ENCODE measurements around the gene TRIM33. TPM values are rescaled to one million over a fixed set of nuclear protein-coding genes. Genes with fewer than 3 reads are reported as not detected.

Gene TRIM33
- total and polyA plus RNA-seq, 2 donors (not counting 1 experiment from before 2014, with no cell fraction given), result 13.7 to 61.0 TPM

DNA sequence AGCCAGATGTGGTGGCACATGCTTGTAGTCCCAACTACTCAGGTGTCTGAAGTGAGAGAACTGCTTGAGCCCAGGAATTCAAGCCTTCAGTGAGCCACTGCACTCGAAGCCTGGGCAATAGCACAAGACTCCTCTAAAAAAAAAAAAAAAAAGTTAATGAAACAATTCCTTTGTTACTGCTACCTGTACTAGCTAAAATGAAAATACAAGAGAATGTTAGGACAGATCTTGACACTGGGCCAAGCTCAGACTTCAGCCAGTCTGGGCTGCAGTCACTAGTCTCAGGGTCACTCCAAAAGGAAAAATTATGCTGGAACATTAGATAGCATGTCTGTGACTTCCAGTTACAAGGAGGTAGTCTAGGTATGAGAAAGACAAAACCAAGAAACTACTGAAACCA lies 56.5 kb downstream of the TRIM33 start:
- H3K9me3 ChIP-seq (ENCODE audit: control extremely low read depth in 1 of 3, control insufficient read depth in 2 of 3, insufficient read depth in 1 of 3, low read length in 2 of 3), result no peaks in the 10 kb centered on the region
- no CpG with 5 or more reads among the region's 1 CpG for WGBS (ENCODE audit: insufficient coverage)
- no peaks in the 10 kb centered on the region for H4K20me1 ChIP-seq (ENCODE audit: control insufficient read depth, insufficient read depth, low read length, poor library complexity, severe bottlenecking)
- peaks cover 8% of the 10 kb centered on the region for H3K4me1 Mint-ChIP-seq
- H3K27me3 ChIP-seq (replicated peaks in 1 of 4; ENCODE audit: control extremely low read depth in 1 of 4, control insufficient read depth in 3 of 4, insufficient read depth in 4 of 4, low read length in 3 of 4), result no peaks in the 10 kb centered on the region
- H2AFZ ChIP-seq (ENCODE audit: insufficient read depth, low read depth, low read length, poor library complexity, severe bottlenecking), result no peak overlapping the region
- H3K4me3 Mint-ChIP-seq, result no peak overlapping the region
- ATAC-seq (ENCODE audit: low read depth), result no peak
- CTCF ChIA-PET, result no interaction called here
- peaks cover 14 to 36% of the 10 kb centered on the region in 2 experiments for H3K36me3 ChIP-seq (replicated peaks in 1 of 2; ENCODE audit: control extremely low read depth in 1 of 2, control insufficient read depth in 1 of 2, extremely low read depth in 1 of 2, insufficient read depth in 2 of 2, low read length in 1 of 2)
- no peaks in the 10 kb centered on the region for H3K79me2 ChIP-seq (ENCODE audit: control insufficient read depth, insufficient read depth, low read length)
- H3K27ac ChIP-seq (ENCODE audit: low read length in 2 of 2), result no peak overlapping the region
- H3K4me3 ChIP-seq (ENCODE audit: control extremely low read depth in 1 of 5, extremely low read depth in 1 of 5, insufficient read depth in 1 of 5, low read depth in 2 of 5, low read length in 4 of 5), result no peak overlapping the region
- intact Hi-C loops (cut with micrococcal nuclease), result no loop called here
- H3K27ac Mint-ChIP-seq, result no peak overlapping the region
- no peaks in the 10 kb centered on the region for H3K4me1 ChIP-seq (ENCODE audit: control insufficient read depth in 2 of 2, insufficient read depth in 2 of 2, low read length in 2 of 2)
- no peak overlapping the region for H3K4me2 ChIP-seq (replicated peaks; ENCODE audit: low read depth, low read length, poor library complexity, severe bottlenecking)
- H3K9ac ChIP-seq (ENCODE audit: low read length), result no peak overlapping the region
- TF ChIP-seq, protein P1, sequence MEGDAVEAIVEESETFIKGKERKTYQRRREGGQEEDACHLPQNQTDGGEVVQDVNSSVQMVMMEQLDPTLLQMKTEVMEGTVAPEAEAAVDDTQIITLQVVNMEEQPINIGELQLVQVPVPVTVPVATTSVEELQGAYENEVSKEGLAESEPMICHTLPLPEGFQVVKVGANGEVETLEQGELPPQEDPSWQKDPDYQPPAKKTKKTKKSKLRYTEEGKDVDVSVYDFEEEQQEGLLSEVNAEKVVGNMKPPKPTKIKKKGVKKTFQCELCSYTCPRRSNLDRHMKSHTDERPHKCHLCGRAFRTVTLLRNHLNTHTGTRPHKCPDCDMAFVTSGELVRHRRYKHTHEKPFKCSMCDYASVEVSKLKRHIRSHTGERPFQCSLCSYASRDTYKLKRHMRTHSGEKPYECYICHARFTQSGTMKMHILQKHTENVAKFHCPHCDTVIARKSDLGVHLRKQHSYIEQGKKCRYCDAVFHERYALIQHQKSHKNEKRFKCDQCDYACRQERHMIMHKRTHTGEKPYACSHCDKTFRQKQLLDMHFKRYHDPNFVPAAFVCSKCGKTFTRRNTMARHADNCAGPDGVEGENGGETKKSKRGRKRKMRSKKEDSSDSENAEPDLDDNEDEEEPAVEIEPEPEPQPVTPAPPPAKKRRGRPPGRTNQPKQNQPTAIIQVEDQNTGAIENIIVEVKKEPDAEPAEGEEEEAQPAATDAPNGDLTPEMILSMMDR (IDR thresholded peaks at IDR 0.05), result no peak
- TF ChIP-seq EZH2 (IDR thresholded peaks at IDR 0.05; ENCODE audit: borderline replicate concordance, insufficient read depth, low read depth, low read length, poor library complexity, severe bottlenecking), result no peak
- H3K27me3 Mint-ChIP-seq, result no peaks in the 10 kb centered on the region
- POLR2A ChIA-PET, result no interaction called here
- H3K9me3 Mint-ChIP-seq (ENCODE audit: insufficient read depth), result peaks cover 4% of the 10 kb centered on the region
- DNase-seq, result no peak

DNA sequence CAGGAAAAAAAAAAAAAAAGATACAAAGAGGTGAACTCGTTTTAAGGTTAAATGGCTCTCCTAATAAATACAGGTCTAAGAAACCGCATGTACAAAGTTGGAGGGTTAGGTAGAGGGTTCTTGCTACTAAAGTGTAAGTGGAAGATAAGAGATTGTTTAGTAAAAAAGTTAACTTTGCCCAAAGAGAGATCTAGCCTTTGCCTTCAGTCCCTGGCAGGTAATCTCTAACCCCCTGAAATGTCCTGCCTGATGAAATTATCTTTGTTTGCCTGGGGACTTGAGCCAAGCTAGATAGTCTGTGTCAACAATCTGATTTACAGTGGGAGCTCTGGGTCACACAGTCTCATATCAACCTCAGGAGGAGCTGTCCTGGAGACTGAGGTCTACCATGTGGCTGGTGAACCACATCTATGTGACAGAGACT lies 57.6 kb downstream of the TRIM33 start:
- POLR2A ChIA-PET, result no interaction called here
- no peak overlapping the region for H3K9ac ChIP-seq (ENCODE audit: low read length)
- no peaks in the 10 kb centered on the region for H4K20me1 ChIP-seq (ENCODE audit: control insufficient read depth, insufficient read depth, low read length, poor library complexity, severe bottlenecking)
- Mint-ChIP-seq H3K4me3 (no peak overlapping the region), H3K27me3 (no peaks in the 10 kb centered on the region), H3K4me1 (peaks cover 4% of the 10 kb centered on the region), H3K27ac (no peak overlapping the region), H3K9me3 (ENCODE audit: insufficient read depth) (no peaks in the 10 kb centered on the region)
- no peaks in the 10 kb centered on the region for H3K4me1 ChIP-seq (ENCODE audit: control insufficient read depth in 2 of 2, insufficient read depth in 2 of 2, low read length in 2 of 2)
- intact Hi-C loops (cut with micrococcal nuclease), result no loop called here
- no CpG with 5 or more reads among the region's 2 CpGs for WGBS (ENCODE audit: insufficient coverage)
- CTCF ChIA-PET, result no interaction called here
- TF ChIP-seq EZH2 (IDR thresholded peaks at IDR 0.05; ENCODE audit: borderline replicate concordance, insufficient read depth, low read depth, low read length, poor library complexity, severe bottlenecking), result no peak
- TF ChIP-seq, protein P1 (IDR thresholded peaks at IDR 0.05), result no peak
- ATAC-seq (ENCODE audit: low read depth), result no peak
- H3K9me3 ChIP-seq (ENCODE audit: control extremely low read depth in 1 of 3, control insufficient read depth in 2 of 3, insufficient read depth in 1 of 3, low read length in 2 of 3), result no peaks in the 10 kb centered on the region
- H3K36me3 ChIP-seq (replicated peaks in 1 of 2; ENCODE audit: control extremely low read depth in 1 of 2, control insufficient read depth in 1 of 2, extremely low read depth in 1 of 2, insufficient read depth in 2 of 2, low read length in 1 of 2), result peaks cover 15 to 31% of the 10 kb centered on the region in 2 experiments
- DNase-seq, result no peak
- no peak overlapping the region for H3K27ac ChIP-seq (ENCODE audit: low read length in 2 of 2)
- H3K27me3 ChIP-seq (replicated peaks in 1 of 4; ENCODE audit: control extremely low read depth in 1 of 4, control insufficient read depth in 3 of 4, insufficient read depth in 4 of 4, low read length in 3 of 4), result no peaks in the 10 kb centered on the region
- H3K4me3 ChIP-seq (ENCODE audit: control extremely low read depth in 1 of 5, extremely low read depth in 1 of 5, insufficient read depth in 1 of 5, low read depth in 2 of 5, low read length in 4 of 5), result no peak overlapping the region
- no peak overlapping the region for H3K4me2 ChIP-seq (replicated peaks; ENCODE audit: low read depth, low read length, poor library complexity, severe bottlenecking)
- H3K79me2 ChIP-seq (ENCODE audit: control insufficient read depth, insufficient read depth, low read length), result no peaks in the 10 kb centered on the region
- no peak overlapping the region for H2AFZ ChIP-seq (ENCODE audit: insufficient read depth, low read depth, low read length, poor library complexity, severe bottlenecking)

All from B cell (primary cell).